ENCODE measurements around the gene DDX60. TPM values are rescaled to one million over a fixed set of nuclear protein-coding genes. Genes with fewer than 3 reads are reported as not detected.

The DDX60 gene
- total RNA-seq, 1 experiment from 2014 or later: 2.7 TPM

GRCh38 chr4:168248176-168248710, 70.3 kb downstream of the DDX60 start:
- CTCF ChIA-PET: no interaction called here
- no peaks in the 10 kb centered on the region for H3K4me1 Mint-ChIP-seq

GRCh38 chr4:168247603-168248002, 70.9 kb downstream of the DDX60 start:
- no peak overlapping the region for H3K4me3 Mint-ChIP-seq
- ATAC-seq (no peak), DNase-seq (ENCODE audit: low spot score) (no peak)
- CTCF ChIA-PET: no interaction called here
- POLR2A ChIA-PET: no interaction called here
- TF ChIP-seq CTCF (IDR thresholded peaks at IDR 0.05): no peak
- no peak for TF ChIP-seq ATF3 (CRISPR knock-in tag; conservative IDR thresholded peaks at IDR 0.05)
- TF ChIP-seq ZNF532 (CRISPR knock-in tag; IDR thresholded peaks at IDR 0.05; ENCODE audit: borderline replicate concordance): no peak
- no peak for TF ChIP-seq ZBTB21 (CRISPR knock-in tag; IDR thresholded peaks at IDR 0.05; ENCODE audit: borderline replicate concordance)
- TF ChIP-seq STAT6 (CRISPR knock-in tag; conservative IDR thresholded peaks at IDR 0.05; ENCODE audit: low read depth): no peak
- TF ChIP-seq USF1 (CRISPR knock-in tag; IDR thresholded peaks at IDR 0.05): no peak
- TF ChIP-seq NFYB (CRISPR knock-in tag; conservative IDR thresholded peaks at IDR 0.05; ENCODE audit: low read depth): no peak
- no peak for TF ChIP-seq ZNF138 (CRISPR knock-in tag; conservative IDR thresholded peaks at IDR 0.05)
- TF ChIP-seq ZSCAN18 (CRISPR knock-in tag; IDR thresholded peaks at IDR 0.05): no peak
- TF ChIP-seq ZNF219 (CRISPR knock-in tag; IDR thresholded peaks at IDR 0.05; ENCODE audit: borderline replicate concordance): no peak
- no peak for TF ChIP-seq TCF7 (CRISPR knock-in tag; IDR thresholded peaks at IDR 0.05; ENCODE audit: low read depth)
- no peak for TF ChIP-seq JUN (CRISPR knock-in tag; IDR thresholded peaks at IDR 0.05)
- TF ChIP-seq CREM (CRISPR knock-in tag; IDR thresholded peaks at IDR 0.05): no peak
- TF ChIP-seq NR1H2 (CRISPR knock-in tag; IDR thresholded peaks at IDR 0.05): no peak
- TF ChIP-seq CREB1 (CRISPR knock-in tag; IDR thresholded peaks at IDR 0.05): no peak
- peaks cover 14% of the 10 kb centered on the region for H3K36me3 Mint-ChIP-seq
- 0 out of 2 replicates have a peak, but pooled peaks cover 4% of the 10 kb centered on the region for H3K27me3 Mint-ChIP-seq (ENCODE audit: low read depth)
- H3K9me3 Mint-ChIP-seq: peaks cover 18% of the 10 kb centered on the region
- H3K4me1 Mint-ChIP-seq: no peaks in the 10 kb centered on the region
- H3K27ac Mint-ChIP-seq: no peak overlapping the region

More at GRCh38 chr4:168248176-168248710, 70.3 kb downstream of the DDX60 start:
- Mint-ChIP-seq H3K4me3 (no peak overlapping the region), H3K36me3 (peaks cover 7% of the 10 kb centered on the region), H3K9me3 (peaks cover 11% of the 10 kb centered on the region), H3K27ac (no peak overlapping the region), H3K27me3 (ENCODE audit: low read depth) (0 out of 2 replicates have a peak, but pooled peaks cover under 1% of the 10 kb centered on the region)
- TF ChIP-seq FOXK1 (CRISPR knock-in tag; IDR thresholded peaks at IDR 0.05) (no peak), CREB1 (CRISPR knock-in tag; IDR thresholded peaks at IDR 0.05) (no peak), JAZF1 (CRISPR knock-in tag; IDR thresholded peaks at IDR 0.05) (no peak)
- DNase-seq (ENCODE audit: low spot score): no peak
- no peak for ATAC-seq
- POLR2A ChIA-PET: no interaction called here
